ENCODE results near the gene STXBP1. TPM values are rescaled to one million over a fixed set of nuclear protein-coding genes. Genes with fewer than 3 reads are reported as not detected.

The STXBP1 gene
- total RNA-seq, 4 donors from 2014 or later: 3.4 to 36.8 (median 9.2) TPM

DNA sequence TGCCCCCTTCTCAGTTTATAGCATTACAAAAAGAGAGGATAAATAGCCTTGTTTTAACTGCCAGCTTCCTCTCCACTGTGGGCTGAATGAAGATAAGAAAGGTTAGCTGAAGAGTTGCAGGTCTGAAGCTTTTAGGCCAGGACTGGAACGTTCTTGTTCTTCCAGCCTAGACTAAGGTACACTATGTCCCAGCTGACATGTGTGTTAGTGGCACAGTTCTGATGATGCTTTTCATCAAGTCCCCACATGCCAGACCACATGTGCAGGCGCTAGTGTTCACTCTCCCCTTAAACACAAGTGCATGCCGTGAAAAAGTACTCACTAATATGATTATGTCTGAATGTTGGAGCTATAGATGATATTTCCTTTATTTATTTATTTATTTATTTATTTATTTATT, 40.7 kb downstream of the STXBP1 start:
- Histone ChIP-seq H3K9me3 (no peaks in the 10 kb centered on the region), H3K27me3 (no peaks in the 10 kb centered on the region), H3K4me1 (no peaks in the 10 kb centered on the region), H3K27ac (no peak overlapping the region), H3K4me3 (no peak overlapping the region), H3K36me3 (peaks cover 0 to 8% of the 10 kb centered on the region in 2 donors)
- in situ Hi-C loops (cut with MboI; ENCODE audit: low sequenced_read_pairs in 4 of 4): no loop called here
- no peak for DNase-seq
- no peak for ATAC-seq
- TF ChIP-seq POLR2A (IDR thresholded peaks at IDR 0.05): no peak
- no peak for TF ChIP-seq CTCF (IDR thresholded peaks at IDR 0.05 in 4 of 5, conservative IDR thresholded peaks at IDR 0.05 in 1 of 5)
- intact Hi-C loops (cut with DNase I; ENCODE audit: low total_unique reads): no loop called here

DNA sequence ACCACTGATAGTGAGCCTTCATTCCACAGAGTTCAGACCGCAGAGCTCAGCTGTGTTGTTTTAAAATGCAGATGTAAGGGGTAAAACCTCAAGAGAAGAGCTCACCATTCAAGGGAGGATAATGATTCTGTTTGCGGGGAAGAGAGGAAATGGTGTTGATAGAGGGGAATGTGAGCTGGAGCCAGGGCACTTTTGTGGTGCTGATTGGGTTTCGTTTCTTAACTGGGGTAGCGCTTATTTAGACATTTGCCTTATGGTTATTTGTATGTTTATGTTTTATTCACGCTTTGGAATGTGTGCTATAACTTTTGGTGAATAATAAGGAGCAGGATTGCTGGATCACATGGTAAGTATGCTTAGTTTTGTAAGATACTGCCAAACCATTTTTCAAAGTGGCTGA, 42.5 kb downstream of the STXBP1 start:
- no peak overlapping the region for H3K4me3 ChIP-seq
- H3K4me1 ChIP-seq: no peaks in the 10 kb centered on the region
- DNase-seq: no peak
- H3K36me3 ChIP-seq: peaks cover 0 to 10% of the 10 kb centered on the region in 2 donors
- in situ Hi-C loops (cut with MboI; ENCODE audit: low sequenced_read_pairs in 4 of 4) (no loop called here), intact Hi-C loops (cut with DNase I; ENCODE audit: low total_unique reads) (no loop called here)
- TF ChIP-seq CTCF (IDR thresholded peaks at IDR 0.05 in 4 of 5, conservative IDR thresholded peaks at IDR 0.05 in 1 of 5) (no peak), POLR2A (IDR thresholded peaks at IDR 0.05) (no peak)
- H3K9me3 ChIP-seq: no peaks in the 10 kb centered on the region
- H3K27me3 ChIP-seq: no peaks in the 10 kb centered on the region
- H3K27ac ChIP-seq: no peak overlapping the region
- ATAC-seq: no peak

DNA sequence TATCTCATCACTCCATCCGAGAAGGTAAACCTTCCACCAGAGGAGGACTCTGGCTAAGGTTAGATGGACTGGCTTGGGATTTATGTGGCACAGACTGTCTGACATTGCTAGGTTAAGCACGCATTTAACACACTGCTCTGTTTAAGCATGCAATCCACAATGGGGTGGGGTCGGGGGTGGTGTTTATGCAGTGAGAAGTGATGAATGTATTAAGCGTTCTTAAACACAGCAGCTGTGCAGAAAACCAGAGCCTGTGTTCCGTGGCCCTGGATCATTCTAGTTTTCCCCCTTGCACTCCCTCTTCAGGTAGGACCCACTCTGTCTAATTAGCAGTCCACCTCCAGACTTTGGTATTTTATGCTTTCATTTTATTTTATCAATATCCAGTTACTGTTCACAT, 46.4 kb downstream of the STXBP1 start:
- H3K4me1 ChIP-seq: no peaks in the 10 kb centered on the region
- H3K4me3 ChIP-seq: no peak overlapping the region
- intact Hi-C loops (cut with DNase I; ENCODE audit: low total_unique reads): no loop called here
- no peaks in the 10 kb centered on the region for H3K9me3 ChIP-seq
- no peak for ATAC-seq
- TF ChIP-seq POLR2A (IDR thresholded peaks at IDR 0.05) (no peak), CTCF (IDR thresholded peaks at IDR 0.05 in 4 of 5, conservative IDR thresholded peaks at IDR 0.05 in 1 of 5) (no peak)
- peaks cover 0 to 26% of the 10 kb centered on the region in 2 donors for H3K36me3 ChIP-seq
- in situ Hi-C loops (cut with MboI; ENCODE audit: low sequenced_read_pairs in 4 of 4): no loop called here
- H3K27me3 ChIP-seq: no peaks in the 10 kb centered on the region
- DNase-seq: no peak
- no peak overlapping the region for H3K27ac ChIP-seq

DNA sequence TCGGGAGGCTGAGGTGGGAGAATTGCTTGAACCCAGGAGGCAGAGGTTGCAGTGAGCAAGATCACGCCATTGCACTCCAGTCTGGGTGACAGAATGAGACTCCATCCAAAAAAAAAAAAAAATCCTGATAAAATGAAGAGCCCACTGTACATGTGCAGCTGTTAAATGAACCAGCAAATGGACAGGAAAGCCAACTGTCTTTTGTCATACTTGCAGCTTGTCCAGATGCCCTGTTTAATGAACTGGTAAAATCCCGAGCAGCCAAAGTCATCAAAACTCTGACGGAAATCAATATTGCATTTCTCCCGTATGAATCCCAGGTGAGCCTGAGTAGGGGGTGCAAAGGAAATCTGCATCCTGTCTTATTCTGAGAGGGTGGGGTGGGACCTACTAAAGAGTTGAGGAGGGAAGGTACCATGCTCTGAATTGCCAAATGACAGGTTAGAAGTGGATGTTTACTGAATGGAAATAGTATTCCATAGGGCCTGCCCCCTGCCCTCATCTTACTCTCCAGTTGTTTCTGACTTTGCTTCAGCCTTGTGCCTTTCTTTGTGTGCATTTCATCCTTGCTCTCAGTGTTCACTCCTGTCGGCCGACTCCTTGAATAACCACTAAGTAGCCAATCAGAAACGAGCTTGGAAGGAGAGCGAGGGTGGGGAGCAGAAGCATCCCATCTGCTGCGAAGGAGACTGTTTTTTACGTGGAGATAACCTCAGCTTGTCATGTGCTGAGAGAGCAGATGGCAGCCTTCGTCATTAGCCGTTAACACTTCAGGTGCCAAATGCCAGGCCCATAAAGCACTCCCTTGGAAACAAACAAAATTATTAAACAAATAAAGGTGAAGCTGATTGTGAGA, 49.0 kb downstream of the STXBP1 start:
- Histone ChIP-seq H3K36me3 (peaks cover 0 to 30% of the 10 kb centered on the region in 2 donors), H3K27me3 (no peaks in the 10 kb centered on the region), H3K4me1 (no peaks in the 10 kb centered on the region), H3K27ac (no peak overlapping the region), H3K9me3 (no peaks in the 10 kb centered on the region), H3K4me3 (no peak overlapping the region)
- TF ChIP-seq CTCF (IDR thresholded peaks at IDR 0.05 in 4 of 5, conservative IDR thresholded peaks at IDR 0.05 in 1 of 5) (no peak), POLR2A (IDR thresholded peaks at IDR 0.05) (no peak)
- intact Hi-C loops (cut with DNase I; ENCODE audit: low total_unique reads): no loop called here
- ATAC-seq (no peak), DNase-seq (no peak)
- in situ Hi-C loops (cut with MboI; ENCODE audit: low sequenced_read_pairs in 4 of 4): no loop called here

Data from gastrocnemius medialis (tissue), 4 donors.